Duodenal mucosa (tissue), 2 donors: ENCODE measurements around the gene ZNF182.
"Not testable (repeated sequence)": the region's sequence is repeated elsewhere in the genome, so short reads cannot be mapped to it uniquely, and the experiment has no call there.

Source experiments
- H3K27ac ChIP-seq: one replicate; pipeline ENCODE4 v1.7.0; 2013; ENCODE audit warnings: low read depth, low read length
- H3K27me3 ChIP-seq, 2 donors: one replicate each; pipeline ENCODE4 v1.7.0; 2013; ENCODE audit warnings: low read length in 2 of 2, control low read depth in 1 of 2; ENCODE audit not compliant: insufficient read depth in 2 of 2, control insufficient read depth in 1 of 2
- H3K36me3 ChIP-seq, 2 donors: one replicate each; pipeline ENCODE4 v1.7.0; 2013; ENCODE audit warnings: low read length in 2 of 2, control low read depth in 1 of 2; ENCODE audit not compliant: insufficient read depth in 2 of 2, control insufficient read depth in 1 of 2
- H3K4me1 ChIP-seq, 2 donors: one replicate each; pipeline ENCODE4 v1.7.0; 2013; ENCODE audit warnings: low read length in 2 of 2, control low read depth in 1 of 2; ENCODE audit not compliant: insufficient read depth in 2 of 2, control insufficient read depth in 1 of 2
- H3K4me3 ChIP-seq, 2 donors: one replicate each; pipeline ENCODE4 v1.7.0; 2013; ENCODE audit warnings: low read length in 2 of 2, low read depth in 1 of 2
- H3K9ac ChIP-seq, 2 donors: one replicate each; pipeline ENCODE4 v1.7.0; 2013; ENCODE audit warnings: low read length in 2 of 2, low read depth in 1 of 2
- H3K9me3 ChIP-seq, 2 donors: one replicate each; pipeline ENCODE4 v1.7.0; 2013; ENCODE audit warnings: low read length in 2 of 2, control low read depth in 1 of 2; ENCODE audit not compliant: control insufficient read depth in 1 of 2

Gene ZNF182

DNA sequence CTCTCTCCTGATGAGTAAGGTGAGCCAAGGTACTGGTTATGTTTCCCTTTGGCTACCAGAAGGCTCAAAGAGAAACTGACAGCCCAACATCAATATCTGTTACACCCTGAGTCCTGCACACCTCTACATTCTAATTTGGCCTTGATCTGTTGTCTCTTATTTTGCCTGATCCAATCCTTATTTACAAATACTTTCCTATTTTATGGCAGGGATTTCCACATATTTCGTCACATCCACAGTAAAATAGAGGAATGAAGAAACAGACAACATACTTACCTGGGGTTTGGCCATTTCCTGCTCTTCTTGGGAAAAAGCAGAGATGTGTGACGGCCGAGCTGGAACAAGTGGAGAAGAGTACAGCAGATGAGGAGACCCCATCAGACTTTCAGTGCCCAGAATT, 1.5 kb downstream of the ZNF182 start:
- Histone ChIP-seq H3K9ac (no peak overlapping the region), H3K27me3 (no peaks in the 10 kb centered on the region), H3K36me3 (peaks cover 0 to 4% of the 10 kb centered on the region in 2 donors), H3K9me3 (no peaks in the 10 kb centered on the region), H3K27ac (no peak overlapping the region), H3K4me3 (no peak overlapping the region), H3K4me1 (peaks cover 0 to 6% of the 10 kb centered on the region in 2 donors)

DNA sequence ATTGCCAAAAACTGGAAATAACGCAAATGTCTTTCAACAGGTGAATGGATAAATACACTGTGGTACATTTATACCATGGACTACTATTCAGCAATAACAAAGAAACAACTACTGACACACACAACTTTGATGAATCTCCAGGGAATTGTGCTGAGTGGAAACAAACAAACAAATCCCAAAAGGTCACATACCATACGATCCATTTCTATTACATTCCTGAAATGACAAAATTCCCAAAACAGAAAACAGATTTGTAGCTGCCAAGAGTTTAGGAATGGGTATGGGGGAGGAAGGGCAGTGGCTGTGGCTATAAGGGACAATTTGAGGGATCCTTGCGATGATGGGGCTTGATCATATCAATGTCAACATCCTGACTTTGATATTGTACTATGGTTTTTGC, 2.5 kb downstream of the ZNF182 start:
- Histone ChIP-seq H3K4me1 (peaks cover 0 to 6% of the 10 kb centered on the region in 2 donors), H3K36me3 (peaks cover 6 to 9% of the 10 kb centered on the region in 2 donors), H3K27me3 (no peaks in the 10 kb centered on the region), H3K9ac (no peak overlapping the region), H3K4me3 (no peak overlapping the region), H3K9me3 (no peaks in the 10 kb centered on the region), H3K27ac (no peak overlapping the region)

DNA sequence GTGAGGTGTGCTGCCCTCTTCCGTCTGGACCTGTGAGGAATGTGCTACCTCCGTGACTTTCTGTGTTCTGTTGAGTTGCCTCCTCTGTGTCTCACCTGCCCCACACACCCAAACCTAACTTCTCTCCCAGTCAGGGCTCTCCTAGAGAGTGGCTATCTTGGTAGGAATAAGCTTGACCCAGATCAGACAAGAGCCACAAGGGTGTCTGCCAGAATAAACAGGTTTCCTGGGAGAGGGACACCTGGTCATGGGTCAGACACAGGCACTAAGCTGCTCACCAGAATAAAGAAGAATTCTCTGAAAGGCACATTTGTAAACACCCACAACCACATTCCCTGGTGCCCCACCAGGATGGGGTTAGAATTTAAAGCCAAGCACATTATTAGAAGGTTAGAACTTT, 11.1 kb downstream of the ZNF182 start:
- H3K9me3 ChIP-seq, result no peaks in the 10 kb centered on the region
- H3K27me3 ChIP-seq, result no peaks in the 10 kb centered on the region

DNA sequence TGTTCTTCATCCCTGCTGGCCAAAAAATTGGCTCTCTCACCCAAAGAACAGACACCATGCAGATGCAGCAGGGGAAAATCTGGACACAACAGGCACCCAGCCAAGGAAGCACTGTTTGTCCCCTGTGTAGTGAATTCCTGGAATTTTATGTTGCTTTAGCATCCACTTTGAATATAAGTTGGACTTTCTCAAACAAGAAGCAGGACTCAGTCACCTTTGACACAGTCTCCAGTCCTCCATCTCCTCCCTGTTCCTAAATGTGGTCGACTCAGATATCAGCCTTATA, 11.8 kb downstream of the ZNF182 start:
- Histone ChIP-seq H3K4me3 (no peak overlapping the region), H3K9ac (no peak overlapping the region), H3K9me3 (no peaks in the 10 kb centered on the region), H3K36me3 (peaks cover 16 to 27% of the 10 kb centered on the region in 2 donors), H3K27me3 (no peaks in the 10 kb centered on the region), H3K4me1 (no peaks in the 10 kb centered on the region), H3K27ac (no peak overlapping the region)

More for the DNA sequence above, 11.1 kb downstream of the ZNF182 start:
- peaks cover 16 to 21% of the 10 kb centered on the region in 2 donors for H3K36me3 ChIP-seq
- H3K9ac ChIP-seq, result no peak overlapping the region
- H3K4me3 ChIP-seq, result no peak overlapping the region
- H3K27ac ChIP-seq, result no peak overlapping the region
- no peaks in the 10 kb centered on the region for H3K4me1 ChIP-seq

DNA sequence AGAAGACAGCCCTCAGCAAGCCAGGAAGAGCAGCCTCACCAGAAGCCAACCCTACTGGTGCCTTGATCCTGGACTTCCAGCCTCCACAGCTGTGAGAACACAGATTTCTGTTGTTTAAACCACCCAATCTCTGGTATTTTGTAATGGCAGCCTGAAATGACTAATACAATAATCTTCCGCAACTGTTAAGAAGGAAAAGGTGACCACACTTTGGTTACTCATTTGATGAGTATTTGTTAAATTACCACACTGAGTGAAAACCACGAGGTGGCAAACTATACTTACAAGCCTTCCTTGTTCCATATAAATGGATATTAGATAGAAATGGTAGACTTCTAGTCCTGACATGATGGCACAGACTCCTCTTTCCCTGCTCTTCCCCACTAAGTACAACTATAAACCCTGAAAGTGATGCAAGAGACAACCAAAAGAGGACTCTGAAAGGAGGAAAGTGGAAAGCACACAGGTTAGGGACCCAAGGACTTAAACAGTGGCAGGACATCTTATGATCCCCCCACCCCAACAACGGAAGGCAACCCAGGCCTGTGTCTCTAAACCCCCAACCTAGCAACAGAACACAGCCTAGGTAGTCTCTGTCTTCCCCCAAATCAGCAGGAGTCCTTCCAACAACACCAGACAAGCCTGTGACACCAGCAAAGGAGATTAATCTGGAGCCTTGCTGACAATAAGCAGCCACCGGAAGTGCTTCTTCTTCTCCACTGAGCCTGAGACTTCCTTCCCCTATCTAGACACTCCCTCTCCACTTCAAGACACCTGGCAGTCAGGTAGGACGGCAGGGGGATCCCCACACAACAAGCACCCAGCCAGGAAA, 12.3 kb downstream of the ZNF182 start:
- H3K9ac ChIP-seq, result no peak overlapping the region
- H3K27ac ChIP-seq, result no peak overlapping the region
- H3K36me3 ChIP-seq, result peaks cover 11 to 25% of the 10 kb centered on the region in 2 donors
- H3K4me1 ChIP-seq, result no peaks in the 10 kb centered on the region
- no peak overlapping the region for H3K4me3 ChIP-seq
- H3K9me3 ChIP-seq, result peaks cover 0 to 1% of the 10 kb centered on the region in 2 donors
- H3K27me3 ChIP-seq, result no peaks in the 10 kb centered on the region

DNA sequence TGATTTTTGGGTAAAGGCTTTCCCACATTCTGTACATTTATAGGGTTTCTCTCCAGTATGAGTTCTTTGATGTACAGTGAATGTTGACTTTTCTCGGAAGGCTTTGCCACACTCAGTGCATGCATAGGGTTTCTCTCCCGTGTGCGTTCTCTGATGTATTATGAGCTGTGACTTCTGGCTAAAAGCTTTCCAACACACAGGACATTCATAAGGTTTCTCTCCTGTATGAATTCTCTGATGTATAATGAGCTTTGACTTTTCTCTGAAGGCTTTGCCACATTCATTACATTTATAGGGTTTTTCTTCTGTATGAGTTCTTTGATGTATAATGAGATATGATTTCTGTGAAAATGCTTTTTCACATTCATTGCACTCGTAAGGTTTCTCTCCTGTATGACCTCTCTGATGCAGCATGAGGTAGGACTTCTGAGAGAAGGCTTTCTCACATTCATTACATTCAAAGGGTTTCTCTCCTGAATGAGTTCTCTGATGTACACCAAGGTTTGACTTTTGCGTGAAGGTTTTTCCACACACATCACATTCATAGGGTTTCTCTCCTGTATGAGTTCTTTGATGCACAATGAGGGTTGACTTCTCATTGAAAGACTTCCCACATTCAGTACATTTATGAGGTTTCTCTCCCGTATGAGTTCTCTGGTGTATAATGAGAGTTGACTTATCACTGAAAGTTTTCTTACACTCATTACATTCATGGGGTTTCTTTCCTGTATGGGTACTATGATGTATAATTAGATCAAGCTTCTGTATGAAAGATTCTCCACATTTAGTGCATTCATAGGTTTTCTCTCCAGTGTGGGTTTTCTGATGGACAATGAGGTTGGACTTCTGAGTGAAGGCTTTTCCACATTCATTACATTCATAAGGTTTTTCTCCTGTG, 27.3 kb downstream of the ZNF182 start:
- no peak overlapping the region for H3K27ac ChIP-seq
- peaks cover 24 to 40% of the 10 kb centered on the region in 2 donors for H3K36me3 ChIP-seq
- H3K4me3 ChIP-seq, result no peak overlapping the region
- no peaks in the 10 kb centered on the region for H3K4me1 ChIP-seq
- H3K9ac ChIP-seq, result no peak overlapping the region
- no peaks in the 10 kb centered on the region for H3K27me3 ChIP-seq
- H3K9me3 ChIP-seq, result peaks cover 33 to 57% of the 10 kb centered on the region in 2 donors

DNA sequence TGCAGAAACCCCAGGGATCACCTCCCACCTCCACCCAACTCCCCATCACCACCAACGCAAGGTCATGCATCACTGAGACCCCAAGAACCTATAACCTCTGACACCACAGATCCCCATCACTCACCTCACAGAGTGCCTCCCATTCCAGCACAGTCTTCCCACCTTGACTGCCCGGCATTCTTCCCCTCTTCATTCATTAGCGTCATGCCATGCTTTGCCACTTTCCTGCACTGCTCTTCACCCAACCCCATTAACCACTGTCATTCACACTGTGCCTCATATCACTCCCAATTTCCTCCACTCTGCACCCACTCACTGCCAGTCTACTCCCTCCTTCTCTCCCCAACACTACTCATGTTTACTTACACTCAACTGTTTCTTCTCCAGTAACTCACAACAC, 30.6 kb downstream of the ZNF182 start:
- H3K9ac ChIP-seq, result no peak overlapping the region
- peaks cover 14 to 17% of the 10 kb centered on the region in 2 donors for H3K36me3 ChIP-seq
- H3K9me3 ChIP-seq, result peaks cover 33 to 51% of the 10 kb centered on the region in 2 donors
- H3K27ac ChIP-seq, result no peak overlapping the region
- H3K4me3 ChIP-seq, result no peak overlapping the region
- H3K4me1 ChIP-seq, result no peaks in the 10 kb centered on the region
- no peaks in the 10 kb centered on the region for H3K27me3 ChIP-seq

DNA sequence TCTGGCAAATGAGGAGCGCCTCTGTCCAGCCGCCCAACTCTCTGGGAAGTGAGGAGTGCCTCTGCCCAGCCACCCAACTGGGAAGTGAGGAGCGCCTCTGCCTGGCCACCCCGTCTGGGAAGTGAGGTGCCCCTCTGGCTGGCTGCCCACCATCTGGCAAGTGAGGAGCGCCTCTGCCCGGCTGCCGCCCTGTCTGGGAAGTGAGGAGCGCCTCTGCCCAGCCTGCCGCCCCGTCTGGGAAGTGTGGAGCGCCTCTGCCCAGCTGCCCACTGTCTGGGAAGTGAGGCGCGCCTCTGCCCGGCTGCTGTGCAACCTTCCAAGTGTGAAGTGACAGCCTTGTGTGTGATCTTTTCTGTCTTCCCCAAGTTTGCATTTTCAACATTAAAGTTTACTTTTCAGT, 38.3 kb downstream of the ZNF182 start:
- not testable (repeated sequence) for H3K9me3 ChIP-seq, H3K27me3 ChIP-seq, H3K36me3 ChIP-seq, H3K27ac ChIP-seq, H3K4me3 ChIP-seq, H3K9ac ChIP-seq, H3K4me1 ChIP-seq

DNA sequence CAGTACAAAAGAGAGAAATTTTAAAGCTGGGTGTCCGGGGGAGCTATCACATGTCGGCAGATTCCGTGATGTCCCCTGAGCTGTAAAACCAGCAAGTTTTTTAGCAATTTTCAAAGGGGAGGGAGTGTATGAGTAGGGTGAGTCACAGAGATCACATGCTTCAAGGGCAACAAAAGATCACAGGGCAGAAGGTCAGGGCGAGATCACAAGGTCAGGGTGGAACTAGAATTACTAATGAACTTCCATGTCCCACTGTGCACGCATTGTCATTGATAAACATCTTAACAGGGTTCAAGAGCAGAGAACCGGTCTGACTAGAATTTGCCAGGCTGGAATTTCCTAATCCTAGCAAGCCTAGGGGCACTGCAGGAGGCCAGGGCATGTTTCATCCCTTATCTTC, 42.0 kb downstream of the ZNF182 start:
- not testable (repeated sequence) for H3K27me3 ChIP-seq, H3K4me3 ChIP-seq, H3K27ac ChIP-seq, H3K9ac ChIP-seq, H3K4me1 ChIP-seq, H3K36me3 ChIP-seq, H3K9me3 ChIP-seq

DNA sequence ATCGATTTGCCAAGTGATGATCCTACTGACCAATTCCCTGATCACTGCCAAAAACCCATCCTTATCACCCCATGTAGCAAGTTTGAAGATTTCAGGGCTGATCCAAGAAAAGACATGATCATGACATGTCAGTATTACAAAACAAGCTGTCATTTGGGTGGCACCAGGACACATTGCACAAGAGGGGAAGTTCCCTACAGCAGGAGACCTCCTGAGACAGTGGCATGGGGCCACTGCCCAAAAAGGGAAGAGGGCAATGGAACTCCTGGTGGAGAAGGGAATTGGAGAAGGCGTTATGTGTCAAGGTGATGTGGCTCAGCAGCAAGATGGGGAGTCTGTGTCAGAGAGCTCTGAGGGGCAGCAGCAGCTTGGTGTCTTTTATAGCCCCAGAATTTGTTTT, 43.4 kb downstream of the ZNF182 start:
- H3K9ac ChIP-seq, result no peak overlapping the region

More for the DNA sequence above, 43.4 kb downstream of the ZNF182 start:
- H3K36me3 ChIP-seq, result no peaks in the 10 kb centered on the region
- H3K27ac ChIP-seq, result no peak overlapping the region
- H3K9me3 ChIP-seq, result no peaks in the 10 kb centered on the region
- no peaks in the 10 kb centered on the region for H3K27me3 ChIP-seq
- no peak overlapping the region for H3K4me3 ChIP-seq
- H3K4me1 ChIP-seq, result no peaks in the 10 kb centered on the region
